ENCODE results near the gene FOXA1. TPM values are rescaled to one million over a fixed set of nuclear protein-coding genes. Genes with fewer than 3 reads are reported as not detected.

FOXA1 gene
- total RNA-seq, 1 experiment from 2014 or later = 0.07 TPM

- Histone ChIP-seq H3K18ac (ENCODE audit: insufficient read length, low read depth, low read length) (no peak overlapping the region), H4K20me1 (ENCODE audit: control insufficient read depth, insufficient read depth, insufficient read length) (no peaks in the 10 kb centered on the region), H3K4me2 (ENCODE audit: insufficient read depth, insufficient read length, low read length) (no peak overlapping the region), H3K27me3 (ENCODE audit: insufficient read depth, low read length) (no peaks in the 10 kb centered on the region), H3K79me1 (ENCODE audit: insufficient read depth, low read depth, low read length, poor library complexity, severe bottlenecking) (no peaks in the 10 kb centered on the region), H4K91ac (ENCODE audit: insufficient read length, low read depth, low read length) (no peak overlapping the region), H2BK20ac (ENCODE audit: low read depth, low read length, poor library complexity, severe bottlenecking) (no peak overlapping the region), H3K27ac (ENCODE audit: insufficient read length, low read depth, low read length) (no peak overlapping the region), H3K23ac (ENCODE audit: insufficient read length, low read depth, low read length) (no peak overlapping the region), H3K56ac (ENCODE audit: insufficient read length, low read depth, low read length) (no peak overlapping the region), H2AK5ac (ENCODE audit: insufficient read length, low read length) (no peak overlapping the region), H3K14ac (ENCODE audit: insufficient read depth, low read length) (no peak overlapping the region), H3K23me2 (ENCODE audit: insufficient read length, low read depth, low read length, poor library complexity, severe bottlenecking) (no peaks in the 10 kb centered on the region), H2BK5ac (ENCODE audit: insufficient read length, low read length) (no peak overlapping the region), H3K4ac (ENCODE audit: low read depth, low read length) (no peak overlapping the region), H3K9ac (ENCODE audit: extremely low read depth, insufficient read length, low read length) (no peak overlapping the region), H2AFZ (ENCODE audit: low read length) (no peak overlapping the region), H3K4me1 (ENCODE audit: insufficient read depth, low read length) (no peaks in the 10 kb centered on the region), H3K9me3 (ENCODE audit: control insufficient read depth, low read depth, low read length) (no peaks in the 10 kb centered on the region), H4K8ac (replicated peaks; ENCODE audit: insufficient read length, low read depth, low read length) (no peak overlapping the region), H2BK120ac (ENCODE audit: low read depth, low read length, poor library complexity, severe bottlenecking) (no peak overlapping the region), H4K5ac (ENCODE audit: insufficient read length, low read depth, low read length) (no peak overlapping the region), H3T11ph (ENCODE audit: low read length) (no peak overlapping the region), H2BK12ac (ENCODE audit: insufficient read length, low read depth, low read length) (no peak overlapping the region), H3K79me2 (ENCODE audit: insufficient read depth, low read length) (no peaks in the 10 kb centered on the region), H2BK15ac (ENCODE audit: low read depth, low read length) (no peak overlapping the region)
- no peaks in the 10 kb centered on the region for H3K36me3 Mint-ChIP-seq (ENCODE audit: insufficient read depth in 1 of 3, low read depth in 3 of 3)
- H3K27ac Mint-ChIP-seq = no peak overlapping the region
- DNase-seq = no peak
- peaks cover 9% of the 10 kb centered on the region for H3K27me3 Mint-ChIP-seq (ENCODE audit: low read depth)
- no peaks in the 10 kb centered on the region for H3K9me3 Mint-ChIP-seq
- TF ChIP-seq CTCF (conservative IDR thresholded peaks at IDR 0.05) = no peak
- no peak overlapping the region for H3K4me3 Mint-ChIP-seq
- no CpG with 5 or more reads among the region's 7 CpGs for WGBS (ENCODE audit: extremely low coverage, insufficient read length, low lambda C conversion rate)
- H3K4me1 Mint-ChIP-seq = peaks cover 14 to 17% of the 10 kb centered on the region in 2 experiments
Observed at GRCh38 chr14:37569729-37570128, 25.3 kb downstream of the FOXA1 start.
